IPS DF 4.7 (cell line): ENCODE measurements around the gene RPL5.

Experiments
- DNase-seq: peaks from one replicate; pipeline ENCODE4 v3.0.0-alpha.2; 2013; ENCODE audit warnings: low spot score; ENCODE audit errors: extremely low read depth

RPL5 gene

GRCh38 chr1:92820024-92820423 lies 11.8 kb upstream of the RPL5 start:
- no peak for DNase-seq

GRCh38 chr1:92820551-92820950 lies 11.3 kb upstream of the RPL5 start:
- no peak for DNase-seq

- no peak for DNase-seq
Measured at GRCh38 chr1:92822879-92823278, 9.0 kb upstream of the RPL5 start.

GRCh38 chr1:92826792-92827191 lies 5.0 kb upstream of the RPL5 start:
- DNase-seq, result no peak

GRCh38 chr1:92831368-92831761 lies 475 bp upstream of the RPL5 start:
- DNase-seq, result no peak

GRCh38 chr1:92832537-92833114 lies 786 bp downstream of the RPL5 start:
- DNase-seq, result no peak

- no peak for DNase-seq
Measured at GRCh38 chr1:92833840-92834239, 2.0 kb downstream of the RPL5 start.

GRCh38 chr1:92834617-92835016 lies 2.8 kb downstream of the RPL5 start:
- no peak for DNase-seq

- DNase-seq, result no peak
Measured at GRCh38 chr1:92837062-92837461, 5.2 kb downstream of the RPL5 start.

- no peak for DNase-seq
Measured at GRCh38 chr1:92838519-92838918, 6.7 kb downstream of the RPL5 start.

GRCh38 chr1:92839442-92839841 lies 7.6 kb downstream of the RPL5 start:
- DNase-seq, result no peak

GRCh38 chr1:92840600-92840999 lies 8.8 kb downstream of the RPL5 start:
- no peak for DNase-seq

- no peak for DNase-seq
Measured at GRCh38 chr1:92842082-92843045, 10.5 kb downstream of the RPL5 start.

- no peak for DNase-seq
Measured at GRCh38 chr1:92843046-92843423, 11.2 kb downstream of the RPL5 start.

GRCh38 chr1:92843429-92844352 lies 11.9 kb downstream of the RPL5 start:
- DNase-seq, result no peak

- DNase-seq, result no peak
Measured at GRCh38 chr1:92844439-92844838, 12.6 kb downstream of the RPL5 start.

GRCh38 chr1:92845908-92846307 lies 14.1 kb downstream of the RPL5 start:
- DNase-seq, result no peak

- DNase-seq, result no peak
Measured at GRCh38 chr1:92848201-92848600, 16.4 kb downstream of the RPL5 start.

GRCh38 chr1:92850019-92850418 lies 18.2 kb downstream of the RPL5 start:
- DNase-seq, result no peak

- no peak for DNase-seq
Measured at GRCh38 chr1:92851729-92852128, 19.9 kb downstream of the RPL5 start.

GRCh38 chr1:92853299-92853698 lies 21.5 kb downstream of the RPL5 start:
- no peak for DNase-seq
